Testis (tissue), 2 donors: ENCODE data around the gene GDPD4.

ENCODE experiments used
- POLR2A ChIP-seq: fragments of 450-650 bp; IDR thresholded peaks from one replicate; pipeline ENCODE4 v1.6.1; 2017; ENCODE audit warnings: antibody characterized with exemption, mild to moderate bottlenecking, moderate library complexity
- TF ChIP-seq, protein P1 (sequence below), 3 experiments: fragments of 450-650 bp in 2 of 3; fragments of 200-600 bp in 1 of 3; sonication (generic) in 1 of 3; IDR thresholded peaks; one replicate each; pipeline ENCODE4 v1.5.1; 2016 to 2019; ENCODE audit warnings: antibody characterized with exemption in 3 of 3, mild to moderate bottlenecking in 2 of 3, moderate library complexity in 1 of 3

DNA sequence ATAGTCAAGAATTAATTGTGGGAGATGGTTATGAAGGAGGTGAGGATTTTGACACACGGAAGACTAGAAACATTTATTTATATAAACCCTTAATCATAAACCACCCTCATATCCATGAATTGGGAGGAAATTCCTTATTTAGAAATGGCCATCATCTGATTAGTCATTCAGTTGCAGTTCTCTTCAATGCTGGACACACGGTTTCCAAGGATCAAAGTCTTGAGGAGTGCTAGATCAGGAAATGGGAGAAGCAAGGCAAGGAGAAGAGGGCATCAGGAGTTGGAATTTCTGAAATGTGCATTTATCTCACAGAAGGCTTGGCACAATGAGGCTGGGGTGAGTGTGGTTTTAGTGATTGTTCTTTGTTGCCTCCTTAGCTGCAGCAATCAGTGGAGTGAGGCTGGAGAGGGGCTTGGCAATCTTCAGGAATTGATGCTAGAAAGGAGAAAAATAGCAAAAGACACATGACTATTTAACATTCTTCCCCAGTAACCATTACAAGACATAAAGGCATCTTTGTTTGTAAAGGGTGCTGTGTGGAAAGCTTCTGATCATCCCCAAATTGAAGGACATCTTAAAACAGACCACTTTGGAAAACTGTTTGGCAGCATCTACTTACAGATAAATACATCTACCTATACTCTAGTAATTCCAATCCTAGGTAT is 21.6 kb upstream of the GDPD4 start:
- TF ChIP-seq, protein P1, sequence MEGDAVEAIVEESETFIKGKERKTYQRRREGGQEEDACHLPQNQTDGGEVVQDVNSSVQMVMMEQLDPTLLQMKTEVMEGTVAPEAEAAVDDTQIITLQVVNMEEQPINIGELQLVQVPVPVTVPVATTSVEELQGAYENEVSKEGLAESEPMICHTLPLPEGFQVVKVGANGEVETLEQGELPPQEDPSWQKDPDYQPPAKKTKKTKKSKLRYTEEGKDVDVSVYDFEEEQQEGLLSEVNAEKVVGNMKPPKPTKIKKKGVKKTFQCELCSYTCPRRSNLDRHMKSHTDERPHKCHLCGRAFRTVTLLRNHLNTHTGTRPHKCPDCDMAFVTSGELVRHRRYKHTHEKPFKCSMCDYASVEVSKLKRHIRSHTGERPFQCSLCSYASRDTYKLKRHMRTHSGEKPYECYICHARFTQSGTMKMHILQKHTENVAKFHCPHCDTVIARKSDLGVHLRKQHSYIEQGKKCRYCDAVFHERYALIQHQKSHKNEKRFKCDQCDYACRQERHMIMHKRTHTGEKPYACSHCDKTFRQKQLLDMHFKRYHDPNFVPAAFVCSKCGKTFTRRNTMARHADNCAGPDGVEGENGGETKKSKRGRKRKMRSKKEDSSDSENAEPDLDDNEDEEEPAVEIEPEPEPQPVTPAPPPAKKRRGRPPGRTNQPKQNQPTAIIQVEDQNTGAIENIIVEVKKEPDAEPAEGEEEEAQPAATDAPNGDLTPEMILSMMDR (IDR thresholded peaks at IDR 0.05): no peak
- TF ChIP-seq POLR2A: no peak
